Tibial nerve (tissue), 3 donors: ENCODE measurements around the gene SEMA6A.

ENCODE experiments used
- CTCF ChIP-seq, 5 experiments: fragments of 200-600 bp in 3 of 5; fragments of 450-650 bp in 2 of 5; sonication (generic) in 3 of 5; IDR thresholded peaks; one replicate each; pipeline ENCODE4 v1.5.1; 2016 to 2019; ENCODE audit warnings: antibody characterized with exemption in 5 of 5, mild to moderate bottlenecking in 3 of 5, moderate library complexity in 2 of 5
- POLR2A ChIP-seq, 2 donors: fragments of 450-650 bp; IDR thresholded peaks; one replicate each; pipeline ENCODE4 v1.6.1; 2017; ENCODE audit warnings: antibody characterized with exemption in 2 of 2, mild to moderate bottlenecking in 2 of 2, moderate library complexity in 2 of 2

GRCh38 chr5:116440457-116441001 lies 134.1 kb downstream of the SEMA6A start:
- no peak for TF ChIP-seq POLR2A (IDR thresholded peaks at IDR 0.05)
- TF ChIP-seq CTCF (IDR thresholded peaks at IDR 0.05): no peak
